K562 (cell line): Measurements from ENCODE around the gene LZTR1. TPM values are rescaled to one million over a fixed set of nuclear protein-coding genes. Genes with fewer than 3 reads are reported as not detected.

ENCODE experiments used
- ADNP ChIP-seq: fragments of 200-800 bp; sonication (Bioruptor generic); IDR thresholded peaks from 2 replicates; pipeline ENCODE4 v1.6.1; 2016; ENCODE audit warnings: missing genetic modification characterization, missing compliant biosample characterization
- CHD2 ChIP-seq: IDR thresholded peaks from 2 replicates; pipeline ENCODE4 v1.6.1; 2011; ENCODE audit warnings: low read depth, low read length
- CLOCK ChIP-seq: fragments of 250-450 bp; sonication (Bioruptor Pico); IDR thresholded peaks from 2 replicates; pipeline ENCODE4 v1.4.0; 2020; ENCODE audit warnings: mild to moderate bottlenecking, moderate library complexity, borderline replicate concordance
- CTBP1 ChIP-seq: fragments of 450-650 bp; IDR thresholded peaks from 2 replicates; pipeline ENCODE4 v1.6.1; 2016; ENCODE audit warnings: borderline replicate concordance
- CXXC5 ChIP-seq: fragments of 250-450 bp; sonication (Bioruptor Pico); IDR thresholded peaks from 2 replicates; pipeline ENCODE4 v1.8.0; 2022; ENCODE audit warnings: inconsistent platforms, mild to moderate bottlenecking, moderate library complexity
- DIDO1 ChIP-seq: fragments of 450-650 bp; IDR thresholded peaks from 2 replicates; pipeline ENCODE4 v1.6.1; 2016; ENCODE audit warnings: low read depth, missing biosample characterization, missing genetic modification characterization
- E2F4 ChIP-seq: sonication (generic); formaldehyde crosslinking; IDR thresholded peaks from 2 replicates; pipeline ENCODE4 v1.8.0; 2022; ENCODE audit warnings: mild to moderate bottlenecking, low read depth, missing genetic modification reagents
- FOSL1 ChIP-seq: fragments of 200-800 bp; sonication (Bioruptor generic); conservative IDR thresholded peaks from 2 replicates; pipeline ENCODE4 v1.6.1; 2016; ENCODE audit warnings: missing genetic modification characterization, missing compliant biosample characterization
- FOXO4 ChIP-seq: fragments of 450-650 bp; formaldehyde crosslinking; IDR thresholded peaks from 2 replicates; pipeline ENCODE4 v1.4.0; 2020; ENCODE audit warnings: mild to moderate bottlenecking, moderate library complexity
- GTF2E2 ChIP-seq: fragments of 200-800 bp; sonication (Bioruptor generic); IDR thresholded peaks from 2 replicates; pipeline ENCODE4 v1.6.1; 2016; ENCODE audit warnings: missing genetic modification characterization, missing compliant biosample characterization
- MEIS2 ChIP-seq: fragments of 450-650 bp; IDR thresholded peaks from 2 replicates; pipeline ENCODE4 v1.6.1; 2014; ENCODE audit warnings: mild to moderate bottlenecking; ENCODE audit not compliant: partially characterized antibody
- MTA3 ChIP-seq: fragments of 450-650 bp; formaldehyde crosslinking; IDR thresholded peaks from 2 replicates; pipeline ENCODE4 v1.6.1; 2017; ENCODE audit warnings: mild to moderate bottlenecking, borderline replicate concordance
- POU5F1 ChIP-seq: fragments of 150-350 bp; IDR thresholded peaks from 2 replicates; pipeline ENCODE4 v1.6.1; 2014; ENCODE audit warnings: borderline replicate concordance, low read length, low read depth, mild to moderate bottlenecking; ENCODE audit not compliant: partially characterized antibody
- PPARD ChIP-seq: fragments of 250-450 bp; sonication (Bioruptor Pico); IDR thresholded peaks from 2 replicates; pipeline ENCODE4 v1.8.0; 2022; ENCODE audit warnings: inconsistent platforms, mild to moderate bottlenecking, moderate library complexity
- PRMT5 ChIP-seq: sonication (generic); formaldehyde crosslinking; IDR thresholded peaks from 2 replicates; pipeline ENCODE4 v1.5.0; 2020; ENCODE audit warnings: missing genetic modification reagents
- STAG1 ChIP-seq: sonication (generic); formaldehyde crosslinking; IDR thresholded peaks from 2 replicates; pipeline ENCODE4 v1.5.0; 2020; ENCODE audit warnings: missing genetic modification reagents, borderline replicate concordance
- STAT5B ChIP-seq: fragments of 250-450 bp; sonication (Bioruptor Pico); IDR thresholded peaks from 2 replicates; pipeline ENCODE4 v1.8.0; 2021; ENCODE audit warnings: mild to moderate bottlenecking, inconsistent platforms
- THAP7 ChIP-seq: fragments of 250-450 bp; sonication (Bioruptor Pico); IDR thresholded peaks from 2 replicates; pipeline ENCODE4 v1.5.0; 2021
- ZBTB26 ChIP-seq: fragments of 450-650 bp; formaldehyde crosslinking; IDR thresholded peaks from 2 replicates; pipeline ENCODE4 v1.4.0; 2022; ENCODE audit warnings: missing genetic modification characterization
- ZNF644 ChIP-seq: fragments of 200-800 bp; sonication (Bioruptor generic); IDR thresholded peaks from 2 replicates; pipeline ENCODE4 v1.6.1; 2016; ENCODE audit warnings: low read depth, missing genetic modification characterization, missing compliant biosample characterization
- ZNF668 ChIP-seq: fragments of 250-450 bp; sonication (Bioruptor Pico); IDR thresholded peaks from 2 replicates; pipeline ENCODE4 v1.8.0; 2022; ENCODE audit warnings: mild to moderate bottlenecking, inconsistent platforms
- polyA plus RNA-seq, 8 experiments: library from polyadenylated mRNA; depleted of rRNA in 4 of 8; stranded (reverse) in 5 of 8; unstranded in 3 of 8; fragments of >200 nt; fragmentation: Nextera tagmentation in 2 of 8; fragmentation: Illumina TruSeq in 1 of 8; extraction: Ambion mirVana in 2 of 8; extraction: Trizol in 1 of 8; gene quantifications; 2 replicates each; pipeline versions ENCODE4 v1.2.1 to v1.2.3, GENCODE V29; 2011 to 2014; ENCODE audit warnings: inconsistent platforms in 1 of 8, missing spikeins in 1 of 8
- total RNA-seq, 7 experiments: library from RNA; depleted of rRNA in 6 of 7; stranded (reverse); fragments of >200 nt in 6 of 7; fragmentation: Illumina TruSeq in 2 of 7; extraction: Trizol in 2 of 7; gene quantifications; 2 replicates each; pipeline versions ENCODE4 v1.2.1 to v1.2.3, GENCODE V29; 2011 to 2021; ENCODE audit warnings: low replicate concordance in 1 of 7

LZTR1 gene
- total and polyA plus RNA-seq, 9 of the 15 experiments (the other 6 are each of a cell fraction or from before 2014, with no cell fraction given) = 2.2 to 135 (median 63.0) TPM

- TF ChIP-seq E2F4 (0 out of 2 replicates have a peak, but pooled peaks have one; percentile 7), ADNP (tag) (no peak), FOSL1 (0 out of 2 replicates have a peak, but pooled peaks have one; percentile 10), CTBP1 (peak; percentile 54), DIDO1 (no peak), MTA3 (peak; percentile 81; the same call in 1 of the 2 replicates), POU5F1 (no peak), STAT5B (no peak), PRMT5 (CRISPR knock-in tag) (no peak), FOXO4 (CRISPR knock-in tag) (no peak), GTF2E2 (tag) (no peak), CXXC5 (CRISPR knock-in tag) (peak; percentile 57; the same call in 1 of the 2 replicates), ZNF644 (tag) (no peak), MEIS2 (peak; percentile 2), CHD2 (no peak; the same call in 1 of the 2 replicates), ZNF668 (CRISPR knock-in tag) (no peak), CLOCK (CRISPR knock-in tag) (no peak), STAG1 (CRISPR knock-in tag) (no peak), ZBTB26 (CRISPR knock-in tag) (no peak), PPARD (CRISPR knock-in tag) (no peak), THAP7 (CRISPR knock-in tag) (no peak; the same call in 1 of the 2 replicates)
Observed at GRCh38 chr22:20953668-20954500, 28.2 kb upstream of the LZTR1 start (continued).
